AG08396 (cell line): ENCODE results near the gene TIPARP.
"Not testable (repeated sequence)": the region's sequence is repeated elsewhere in the genome, so short reads cannot be mapped to it uniquely, and the experiment has no call there.

ENCODE experiments used
- DNase-seq: peaks from one replicate; pipeline ENCODE4 v3.0.0; 2012; ENCODE audit warnings: low spot score, mixed read lengths

Gene TIPARP

DNA sequence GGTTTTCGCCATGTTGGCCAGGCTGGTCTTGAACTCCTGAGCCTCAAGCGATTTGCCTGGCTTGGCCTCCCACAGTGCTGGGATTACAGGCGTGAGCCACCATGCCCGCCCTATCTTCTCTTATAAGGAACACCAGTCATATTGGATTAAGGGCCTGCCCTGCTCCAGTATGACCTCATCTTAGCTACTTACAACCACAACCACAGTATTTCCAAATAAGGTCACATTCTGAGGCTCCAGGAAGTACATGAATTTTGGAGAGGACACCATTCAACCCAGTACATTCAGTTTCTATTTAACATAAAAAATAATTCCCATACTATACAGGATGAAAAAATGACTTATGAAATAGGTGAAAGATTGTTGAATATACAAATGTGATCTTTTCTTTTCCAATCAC is 37.6 kb downstream of the TIPARP start:
- DNase-seq, result not testable (repeated sequence)

DNA sequence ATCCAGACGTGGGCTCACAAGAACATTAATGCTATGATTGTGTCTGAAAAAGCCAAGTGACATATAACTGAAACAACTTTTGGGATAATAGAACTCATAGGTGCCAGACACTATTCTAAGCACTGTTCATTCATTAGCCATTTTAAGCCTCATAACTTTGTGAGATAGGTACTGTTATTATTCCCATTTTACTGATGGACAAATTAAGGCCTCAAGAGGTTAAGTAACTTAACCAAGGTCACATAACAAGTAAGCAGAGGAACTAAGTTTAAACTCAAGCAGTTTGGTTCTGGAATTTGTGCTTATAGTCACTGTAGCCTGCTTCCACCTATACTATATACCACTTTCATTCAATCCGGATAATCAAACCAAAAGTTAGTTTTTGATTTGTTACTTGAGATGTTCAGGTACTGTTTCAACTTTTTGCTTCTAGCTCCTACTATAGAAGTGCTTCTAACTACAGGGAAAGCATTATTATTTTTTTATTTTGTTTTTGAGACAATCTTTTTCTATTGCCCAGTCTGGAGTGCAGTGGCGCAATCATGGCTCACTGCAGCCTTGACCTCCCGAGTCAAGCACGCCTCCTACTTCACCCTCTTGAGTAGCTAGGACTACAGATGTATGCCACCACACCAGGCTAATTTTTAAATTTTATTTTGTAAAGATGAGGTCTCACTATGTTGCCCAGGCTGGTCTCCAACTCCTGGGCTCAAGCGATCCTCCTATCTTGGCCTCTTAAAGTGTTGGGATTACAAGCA is 41.9 kb downstream of the TIPARP start:
- DNase-seq, result no peak

DNA sequence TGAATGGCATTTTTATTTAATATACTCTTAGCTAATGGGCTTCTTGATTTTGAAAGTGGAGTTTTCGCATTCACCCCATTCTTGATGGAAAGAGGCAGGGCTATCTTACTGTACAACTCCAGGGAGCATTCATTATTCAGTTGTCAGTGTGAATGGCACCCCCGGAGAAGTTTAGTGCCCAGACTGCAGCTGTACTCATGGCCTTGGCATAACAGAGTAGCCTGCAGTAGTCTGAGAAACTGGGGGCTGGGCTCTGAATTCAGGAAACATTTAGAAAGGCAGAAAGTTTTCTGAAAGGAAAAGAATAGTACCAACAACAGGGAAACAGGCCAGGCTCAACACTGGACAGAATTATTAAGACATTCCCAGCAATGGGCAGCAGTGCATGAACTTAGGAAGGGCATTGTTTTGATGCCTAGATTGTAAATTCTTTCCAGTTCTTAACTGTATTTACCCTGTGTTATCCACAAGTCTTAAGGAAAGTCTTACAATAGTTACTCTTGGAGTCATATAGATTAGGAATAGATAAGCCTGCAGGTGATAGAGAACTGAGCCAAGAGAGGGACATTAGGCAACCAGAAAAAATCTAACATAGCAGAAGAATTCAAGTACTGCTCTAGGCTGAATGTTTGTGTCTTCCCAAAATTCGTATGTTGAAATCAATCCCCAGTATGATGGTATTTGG is 44.4 kb downstream of the TIPARP start:
- DNase-seq, result no peak

DNA sequence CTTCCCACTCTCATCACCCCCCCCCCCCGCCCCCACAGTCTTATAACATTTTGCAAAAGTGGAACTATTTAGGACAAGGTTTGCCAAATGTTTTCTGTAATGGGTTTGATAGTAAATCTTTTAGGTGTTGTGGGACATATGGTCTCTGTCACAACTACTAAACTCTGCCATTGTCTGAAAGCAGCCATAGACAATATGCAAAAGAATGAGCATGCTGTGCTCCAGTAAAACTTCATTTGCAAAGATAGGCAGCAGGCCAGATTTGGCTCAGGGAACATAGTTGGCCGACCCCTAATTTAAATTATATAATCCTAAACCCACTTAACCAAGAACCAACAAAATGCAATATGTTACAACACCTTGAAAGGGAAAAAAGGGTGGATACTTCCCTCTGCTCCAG is 46.4 kb downstream of the TIPARP start:
- no peak for DNase-seq

DNA sequence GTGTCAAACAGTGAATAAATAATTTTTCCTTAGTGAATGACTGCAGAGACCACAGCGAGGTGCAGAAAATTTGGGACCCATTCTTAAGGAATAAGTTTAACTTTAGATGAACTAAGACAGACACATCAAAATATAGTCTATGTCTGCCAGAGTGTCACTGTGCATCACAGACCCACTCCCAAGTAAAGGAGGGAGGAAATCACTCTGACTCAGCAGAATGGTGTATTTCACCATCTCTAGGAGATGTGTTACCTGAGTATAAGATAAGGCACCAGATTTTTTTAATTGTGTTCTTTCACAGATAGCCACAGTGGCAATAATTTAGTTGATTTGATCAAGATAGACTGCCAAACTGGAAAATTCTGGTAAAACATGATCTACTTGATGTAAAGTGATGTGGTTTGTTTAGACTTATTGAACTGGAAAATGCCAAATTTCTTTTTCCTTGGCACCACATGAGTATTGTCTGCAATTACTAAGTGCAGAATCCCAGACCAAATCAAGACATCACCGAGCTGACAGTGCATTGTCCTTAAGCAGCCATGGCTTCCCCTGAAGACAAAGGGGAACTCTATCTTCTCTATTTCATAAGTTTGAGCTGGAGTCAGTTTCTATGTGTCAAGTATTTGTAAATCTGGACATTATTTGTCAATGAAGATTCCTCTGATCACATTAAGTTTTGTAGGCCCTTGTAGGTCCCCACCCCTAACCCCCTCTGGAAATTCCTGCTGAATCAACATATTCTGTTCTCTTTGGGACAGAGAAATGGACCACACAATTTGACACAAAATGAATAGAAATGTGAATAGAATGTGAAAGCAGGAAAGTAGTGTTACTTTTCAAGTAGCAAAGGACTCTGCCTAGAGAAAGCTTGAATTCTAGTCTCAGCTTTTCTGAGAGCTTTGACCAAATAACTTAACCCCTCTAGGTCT is 47.6 kb downstream of the TIPARP start:
- no peak for DNase-seq

DNA sequence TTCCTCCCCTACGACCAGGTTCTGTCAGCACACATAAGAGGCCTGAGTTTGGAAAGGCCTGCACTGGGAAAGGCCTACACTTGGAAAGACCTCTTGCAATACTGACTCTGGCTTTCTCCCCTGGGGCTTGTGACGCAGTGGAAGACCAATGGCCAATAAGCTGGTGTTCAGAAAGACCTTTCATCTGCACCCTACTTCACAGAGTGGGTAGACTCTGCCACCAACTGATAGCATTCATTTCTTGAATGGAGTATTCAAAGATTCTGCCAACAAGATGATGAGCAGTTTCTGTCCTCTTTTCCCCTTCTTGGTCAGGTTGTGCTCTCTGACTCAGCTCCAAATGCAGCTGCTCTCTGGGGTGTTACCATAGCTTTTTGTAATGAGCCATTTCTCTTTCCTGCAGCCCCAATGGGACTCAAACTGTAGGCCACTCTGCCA is 48.8 kb downstream of the TIPARP start:
- DNase-seq, result peak; percentile 21

DNA sequence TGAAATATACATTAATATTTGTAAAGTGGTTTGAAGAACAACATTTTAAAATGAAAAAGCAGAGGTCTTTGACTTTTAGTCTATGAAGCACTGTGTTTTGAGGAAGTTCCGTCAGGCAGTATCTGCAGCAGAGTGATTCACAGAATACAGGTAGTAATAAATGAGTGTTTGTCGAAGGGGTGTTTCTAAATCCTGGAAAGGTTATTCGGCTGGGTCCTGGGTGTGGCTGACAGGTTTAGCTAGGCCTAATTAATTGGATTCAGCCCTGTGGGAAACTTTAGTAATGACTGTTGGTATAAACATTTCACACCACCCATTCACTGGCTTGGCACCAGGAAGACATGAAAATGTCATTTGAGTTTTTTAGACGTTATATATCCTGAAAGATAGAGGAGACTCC is 51.3 kb downstream of the TIPARP start:
- no peak for DNase-seq

DNA sequence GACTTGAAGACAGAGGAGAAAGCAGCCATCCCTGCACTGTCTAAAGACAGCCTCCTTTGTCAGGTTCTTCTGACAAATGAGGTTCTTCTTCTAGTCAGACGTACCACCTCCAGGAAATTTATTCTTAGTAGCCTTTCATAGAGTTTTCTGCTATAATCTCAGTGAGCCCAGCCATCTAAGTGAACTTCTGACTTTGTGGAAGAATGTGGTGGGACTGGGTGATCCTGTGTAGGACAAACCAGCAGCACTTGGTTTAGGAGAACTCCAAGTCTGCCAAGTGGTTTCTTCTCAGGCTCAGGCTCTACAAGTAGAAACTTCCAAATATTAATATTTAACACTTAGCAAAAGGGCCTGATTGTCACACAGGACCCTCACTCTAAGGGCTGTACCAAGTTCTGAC is 52.1 kb downstream of the TIPARP start:
- DNase-seq, result no peak

DNA sequence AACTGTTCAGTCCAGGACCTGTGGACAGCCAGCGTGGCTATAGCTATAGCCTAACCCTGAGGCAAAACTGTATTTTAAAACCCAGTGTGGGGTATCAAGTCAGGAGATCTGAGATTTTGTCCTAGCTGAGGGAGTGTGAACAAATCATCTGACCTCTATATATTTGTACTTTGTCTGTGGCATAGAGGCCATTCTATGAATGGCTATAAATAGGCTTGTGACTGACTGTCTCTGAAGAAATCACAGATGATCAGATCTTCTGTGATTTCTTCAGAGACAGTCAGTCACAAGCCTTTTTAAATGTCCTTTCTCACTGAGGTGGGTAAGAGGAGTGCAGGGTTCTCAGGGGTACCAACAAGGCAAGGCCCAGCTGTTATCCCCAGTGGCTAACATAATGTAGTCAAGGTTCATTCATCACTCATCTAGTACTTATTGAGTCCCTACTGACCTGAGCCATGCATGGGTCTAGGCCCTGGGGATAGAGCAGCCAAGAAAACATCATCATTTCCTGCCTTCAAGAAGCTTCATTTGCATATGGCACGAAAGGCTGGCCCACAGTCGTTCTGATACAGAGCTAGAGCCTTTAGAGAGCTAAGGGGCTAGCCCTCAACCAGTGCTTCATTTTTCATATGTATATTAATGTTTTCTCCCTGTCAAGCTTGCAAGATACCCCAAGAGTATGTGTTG is 53.3 kb downstream of the TIPARP start:
- DNase-seq, result no peak

DNA sequence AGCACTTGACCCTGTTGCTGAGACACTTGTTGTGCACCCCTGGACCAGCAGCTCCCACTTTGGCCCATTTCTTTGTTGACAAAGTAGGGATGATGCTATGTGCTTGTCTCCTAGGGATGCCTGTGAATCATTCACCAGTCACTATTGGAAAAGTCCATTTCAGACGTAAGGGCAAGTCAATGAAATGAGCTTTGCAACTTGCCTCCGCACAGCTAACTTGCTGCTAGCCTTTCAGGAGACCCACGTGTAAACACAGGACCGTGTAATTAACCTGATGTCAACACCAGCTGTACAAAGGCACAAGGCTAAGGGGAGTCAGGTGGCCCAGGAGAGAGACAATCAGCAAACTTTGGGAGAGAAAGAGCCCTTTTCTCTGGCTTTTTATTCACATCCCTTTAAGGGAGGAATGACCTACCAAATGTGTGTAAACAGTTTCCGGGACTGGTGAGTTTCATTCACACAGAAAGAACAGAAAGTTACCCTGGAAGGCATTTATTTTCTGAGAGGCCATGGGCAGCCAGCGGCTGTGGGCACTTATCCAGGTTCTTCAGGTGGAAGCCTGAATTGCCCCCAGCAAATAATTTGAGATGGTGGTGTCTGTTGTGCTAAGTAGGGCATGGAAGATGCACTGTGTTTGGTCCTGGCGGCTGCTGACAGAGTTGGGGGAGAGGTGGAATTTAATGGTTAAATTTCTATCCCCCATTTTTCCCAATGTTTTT is 54.0 kb downstream of the TIPARP start:
- peak; percentile 26 for DNase-seq

DNA sequence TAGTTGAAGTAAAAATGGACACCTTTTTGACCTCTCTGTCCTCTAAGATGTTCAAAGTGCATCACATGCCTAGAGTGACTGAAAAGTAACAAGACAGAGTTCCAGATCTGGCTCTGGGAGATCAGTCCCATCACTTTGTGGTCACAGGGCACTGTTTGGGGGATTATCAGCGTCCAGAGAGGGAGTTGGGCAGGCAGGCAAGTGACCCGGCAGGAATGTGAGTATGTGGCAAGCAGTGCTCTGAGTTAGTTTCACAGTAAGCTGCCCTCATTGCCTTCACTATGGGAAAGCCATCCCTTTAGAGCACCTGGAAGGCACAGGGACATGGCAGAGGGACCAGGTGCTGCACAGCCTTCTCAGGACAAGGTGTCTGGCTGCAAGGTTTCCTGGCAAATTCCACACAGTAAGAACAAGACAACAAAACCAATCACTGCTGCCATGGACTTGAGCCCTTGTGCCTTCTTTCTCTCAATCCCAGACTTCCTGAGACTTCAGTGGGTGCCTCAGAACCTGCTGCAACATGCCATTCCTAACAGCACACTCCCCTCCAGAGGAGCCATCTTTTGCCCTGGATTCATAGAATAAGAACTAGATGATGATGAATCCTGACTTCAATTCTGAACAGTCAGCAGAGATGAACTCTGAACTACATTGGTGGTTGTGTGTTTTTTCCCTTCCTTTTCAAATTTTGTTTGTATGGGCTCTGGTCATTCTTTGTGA is 55.2 kb downstream of the TIPARP start:
- no peak for DNase-seq

DNA sequence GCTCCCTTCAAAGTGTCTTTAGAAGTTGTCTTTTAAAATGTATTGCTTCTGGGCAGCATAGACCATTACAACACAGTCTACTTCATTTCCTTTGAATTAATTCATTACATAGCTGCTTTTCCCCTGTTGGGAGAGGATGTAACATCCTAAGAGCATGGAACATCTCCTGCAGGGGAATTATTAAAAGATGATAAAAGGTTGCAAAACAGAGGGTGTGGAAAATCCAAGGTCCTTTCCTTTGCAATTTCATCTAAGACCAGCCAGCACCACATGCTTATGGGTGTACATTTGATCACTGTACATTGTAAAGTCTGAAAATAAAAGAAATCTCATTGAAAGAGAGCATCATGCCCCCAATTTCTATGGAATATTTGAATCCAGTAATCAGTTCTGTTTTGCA is 57.4 kb downstream of the TIPARP start:
- no peak for DNase-seq

DNA sequence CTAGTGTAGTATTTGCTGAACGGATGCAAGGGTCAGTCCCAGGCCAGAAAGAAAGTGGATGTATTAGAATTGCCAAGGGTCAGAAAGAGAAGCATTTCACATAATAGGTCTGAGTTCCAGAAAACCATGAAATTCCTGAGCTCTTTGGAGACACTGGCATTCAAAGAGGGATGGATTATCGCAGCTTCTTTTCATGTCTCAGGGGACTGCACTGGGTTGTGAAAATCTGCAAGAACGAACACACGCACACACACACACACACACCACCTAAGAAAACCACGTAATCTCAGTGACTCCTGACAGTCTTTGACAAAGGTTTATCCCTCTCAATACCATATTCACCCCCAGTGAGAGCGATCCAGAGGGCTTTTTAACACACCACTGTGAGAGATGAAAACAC is 57.9 kb downstream of the TIPARP start:
- no peak for DNase-seq

DNA sequence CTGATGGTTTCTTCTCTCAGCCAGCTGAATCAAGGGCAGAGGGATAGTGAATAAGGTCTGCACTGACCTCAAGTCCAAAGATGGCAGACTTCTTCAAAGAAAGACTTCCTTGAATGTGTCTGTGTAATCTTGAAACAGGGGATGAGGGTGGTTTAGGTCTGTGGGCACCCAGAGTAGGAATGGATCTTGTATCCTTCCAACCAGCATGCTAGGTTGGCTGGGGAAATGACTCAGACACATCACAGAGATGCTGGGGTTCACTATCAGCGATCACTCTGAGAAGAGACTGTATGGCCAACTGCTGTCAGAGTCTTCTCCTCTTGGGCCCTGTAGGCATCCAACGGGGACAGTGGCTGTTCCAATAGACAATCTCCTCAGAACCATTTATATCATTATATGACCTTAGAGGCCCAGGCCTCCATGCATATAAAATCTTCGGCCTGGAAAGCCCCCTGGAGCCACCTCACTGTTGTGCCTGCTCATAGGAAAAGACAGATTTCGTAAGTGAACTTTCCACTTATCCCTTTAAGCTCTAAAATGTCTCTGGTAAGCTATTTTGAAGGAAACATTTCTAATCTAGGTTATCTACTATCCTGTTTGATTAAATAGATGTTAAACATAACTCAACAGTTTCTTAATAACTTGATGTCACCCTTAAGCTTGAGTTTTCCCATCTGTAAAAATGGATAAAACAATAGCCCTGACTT is 58.5 kb downstream of the TIPARP start:
- no peak for DNase-seq

DNA sequence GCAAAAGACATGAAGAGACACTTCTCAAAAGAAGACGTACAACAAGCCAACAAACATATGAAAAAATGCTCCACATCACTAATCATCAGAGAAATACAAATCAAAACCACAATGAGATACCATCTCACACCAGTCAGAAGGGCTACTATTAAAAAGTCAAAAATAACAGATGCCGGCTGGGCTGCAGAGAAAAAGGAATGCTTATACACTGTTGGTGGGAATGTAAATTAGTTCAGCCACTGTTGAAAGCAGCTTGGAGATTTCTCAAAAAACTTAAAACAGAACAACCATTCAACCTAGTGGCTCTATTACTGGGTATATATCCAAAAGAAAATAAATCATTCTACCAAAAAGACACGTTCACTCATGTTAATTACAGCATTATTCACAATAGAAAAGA is 60.3 kb downstream of the TIPARP start:
- not testable (repeated sequence) for DNase-seq

DNA sequence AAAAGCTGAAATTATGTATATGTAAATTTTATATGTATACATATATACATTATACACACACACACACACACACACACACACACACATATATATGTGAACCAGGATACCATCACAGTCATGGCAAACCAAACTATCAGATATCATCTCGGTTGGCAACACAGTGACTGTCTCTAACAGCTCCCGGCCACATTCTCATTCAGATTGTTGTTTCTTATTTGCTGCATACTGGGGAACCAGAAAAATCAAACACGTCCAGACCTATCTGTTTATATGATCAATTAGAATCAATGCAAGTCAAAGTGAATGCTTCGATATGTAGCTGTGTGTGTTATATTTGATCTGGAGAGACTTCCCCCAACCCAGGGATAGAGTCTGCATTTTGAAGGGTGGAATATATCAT is 61.1 kb downstream of the TIPARP start:
- no peak for DNase-seq

DNA sequence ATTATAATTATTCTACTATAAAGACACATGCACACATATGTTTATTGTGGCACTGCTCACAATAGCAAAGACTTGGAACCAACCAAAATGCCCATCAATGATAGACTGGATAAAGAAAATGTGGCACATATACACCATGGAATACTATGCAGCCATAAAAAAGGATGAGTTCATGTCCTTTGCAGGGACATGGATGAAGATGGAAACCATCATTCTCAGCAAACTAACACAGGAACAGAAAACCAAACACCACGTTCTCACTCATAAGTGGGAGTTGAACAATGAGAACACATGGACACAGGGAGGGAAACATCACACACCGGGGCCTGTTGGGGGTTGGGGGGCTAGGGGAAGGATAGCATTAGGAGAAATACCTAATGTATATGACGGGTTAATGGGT is 62.7 kb downstream of the TIPARP start:
- DNase-seq, result not testable (repeated sequence)

DNA sequence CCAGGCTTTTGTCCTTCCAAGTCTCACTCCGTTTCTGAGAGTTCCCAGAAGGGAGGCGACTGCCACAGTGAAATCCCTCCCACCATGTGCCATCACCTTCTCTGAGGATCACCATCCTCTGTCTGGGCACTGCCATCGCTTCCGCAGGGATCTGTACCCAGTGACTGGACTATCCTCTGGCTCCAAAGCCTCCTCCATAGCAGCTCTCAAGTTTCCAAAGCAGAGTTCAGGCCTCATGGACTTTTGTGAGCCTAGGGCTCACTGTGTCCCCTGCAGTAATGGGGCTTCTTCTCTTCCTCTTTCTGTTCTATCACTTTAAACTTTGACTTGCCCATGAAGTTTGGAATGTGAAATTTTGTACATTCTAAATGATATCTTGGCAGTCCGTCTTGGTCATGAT is 63.9 kb downstream of the TIPARP start:
- no peak for DNase-seq

DNA sequence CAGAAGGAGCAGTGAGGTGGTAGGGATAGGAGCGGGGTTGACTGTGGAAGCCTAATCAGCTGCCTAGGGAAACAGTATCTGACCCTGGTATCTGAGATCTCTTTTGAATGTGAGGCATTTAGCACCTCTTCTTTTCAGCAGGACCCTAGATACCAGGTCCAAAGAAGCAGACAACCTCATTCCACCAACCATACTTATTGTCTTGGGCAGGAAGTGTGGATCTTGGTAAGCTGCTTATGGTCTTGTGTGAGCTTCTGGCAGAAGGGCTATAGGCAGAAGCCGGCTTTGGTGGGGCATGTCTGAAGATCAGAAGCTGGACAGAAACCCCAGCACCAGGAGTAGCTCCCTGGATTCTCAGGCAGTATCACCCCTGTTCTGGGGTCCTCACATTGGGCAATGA is 65.6 kb downstream of the TIPARP start:
- DNase-seq, result no peak

DNA sequence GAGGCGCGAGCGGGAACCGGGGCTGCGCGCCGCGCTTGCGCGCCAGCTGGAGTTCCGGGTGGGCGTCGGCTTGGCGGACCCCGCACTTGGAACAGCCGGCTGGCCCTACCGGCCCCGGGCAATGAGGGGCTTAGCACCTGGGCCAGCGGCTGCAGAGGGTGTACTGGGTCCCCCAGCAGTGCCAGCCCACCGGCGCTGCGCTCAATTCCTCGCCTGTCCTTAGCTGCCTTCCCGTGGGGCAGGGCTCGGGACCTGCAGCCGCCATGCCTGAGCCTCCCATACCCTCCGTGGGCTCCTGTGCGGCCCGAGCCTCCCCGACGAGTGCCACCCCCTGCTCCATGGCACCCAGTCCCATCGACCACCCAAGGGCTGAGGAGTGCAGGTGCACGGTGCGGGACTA is 66.2 kb downstream of the TIPARP start:
- not testable (repeated sequence) for DNase-seq
